Stomach (tissue), 9 donors: Measurements from ENCODE around the gene RANBP17. TPM values are rescaled to one million over a fixed set of nuclear protein-coding genes. Genes with fewer than 3 reads are reported as not detected.

Source experiments
- DNase-seq, 2 donors: peaks; one replicate each; pipeline versions ENCODE4 v3.0.0 to v3.0.0-alpha.2; 2013 to 2019
- H3K27ac ChIP-seq, 5 donors: fragments of 200-600 bp in 4 of 5; sonication (generic) in 4 of 5; one replicate each; pipeline ENCODE4 v1.5.1; 2013 to 2019; ENCODE audit warnings: mild to moderate bottlenecking in 1 of 5, moderate library complexity in 1 of 5
- H3K27me3 ChIP-seq, 3 donors: fragments of 200-600 bp; sonication (generic); one replicate each; pipeline ENCODE4 v1.5.1; 2017 to 2019; ENCODE audit warnings: mixed run types in 1 of 3
- H3K36me3 ChIP-seq, 4 donors: fragments of 200-600 bp; sonication (generic); 1 replicate in 3 of 4; 2 replicates in 1 of 4; pipeline ENCODE4 v1.5.1; 2016 to 2019
- H3K4me1 ChIP-seq, 4 donors: fragments of 200-600 bp; sonication (generic); one replicate each; pipeline ENCODE4 v1.5.1; 2016 to 2019
- H3K4me3 ChIP-seq, 4 donors: fragments of 200-600 bp; sonication (generic) in 3 of 4; one replicate each; pipeline ENCODE4 v1.5.1; 2016 to 2019; ENCODE audit warnings: mild to moderate bottlenecking in 1 of 4
- H3K9me3 ChIP-seq, 4 donors: fragments of 200-600 bp; sonication (generic); one replicate each; pipeline ENCODE4 v1.5.1; 2016 to 2019
- CTCF ChIP-seq, 7 experiments: fragments of 450-650 bp in 4 of 7; fragments of 200-600 bp in 3 of 7; sonication (generic) in 3 of 7; IDR thresholded peaks; one replicate each; pipeline ENCODE4 v1.5.1; 2016 to 2019; ENCODE audit warnings: antibody characterized with exemption in 7 of 7, control low read depth in 2 of 7, mild to moderate bottlenecking in 1 of 7
- EP300 ChIP-seq: sonication (generic); formaldehyde crosslinking; IDR thresholded peaks from one replicate; pipeline ENCODE4 v1.6.1; 2017; ENCODE audit warnings: antibody characterized with exemption
- POLR2A ChIP-seq, 4 donors: fragments of 450-650 bp; IDR thresholded peaks; one replicate each; pipeline ENCODE4 v1.6.1; 2016; ENCODE audit warnings: antibody characterized with exemption in 4 of 4, control low read depth in 2 of 4, mild to moderate bottlenecking in 1 of 4, moderate library complexity in 1 of 4
- POLR2AphosphoS5 ChIP-seq, 3 donors: sonication (generic); formaldehyde crosslinking; IDR thresholded peaks; one replicate each; pipeline ENCODE4 v1.6.1; 2016; ENCODE audit warnings: antibody characterized with exemption in 3 of 3
- WGBS, 5 donors: extraction: QIAGEN DNeasy Blood & Tissue Kit in 3 of 5; methylation state at CpG; one replicate each; pipeline versions ENCODE4 v1.1.5 to v1.1.7; 2013 to 2018; 5-methylcytosine and 5-hydroxymethylcytosine counted together
- intact Hi-C: fragments of 100-400 bp; cut with DNase I; formaldehyde crosslinking; loops from one replicate; pipeline ENCODE4 v1.15.1; 2023; ENCODE audit warnings: low total_unique reads
- polyA plus RNA-seq, 3 donors: library from polyadenylated mRNA; stranded (reverse); fragments of 200-250 nt; gene quantifications; one replicate each; pipeline ENCODE4 v1.2.3, GENCODE V29; 2013
- small RNA-seq, 4 donors: library from RNA; depleted of rRNA; stranded (forward); fragments of <200 nt; gene quantifications; one replicate each; pipeline ENCODE3, GENCODE V24; 2016
- total RNA-seq, 5 donors: library from RNA; depleted of rRNA; stranded (reverse); fragments of >200 nt; gene quantifications; one replicate each; pipeline versions ENCODE4 v1.1.0 to v1.2.3, GENCODE V29; 2014 to 2016
- donor health status: healthy with polysubstance abuse.
- donor health status: Bipolar disorder and iron deficiency.
- donor health status: healthy.

RANBP17 gene
- total and polyA plus RNA-seq, 8 donors, result 1.4 to 75.6 (median 10.5) TPM

- TF ChIP-seq CTCF (IDR thresholded peaks at IDR 0.05), result peak in 5 of 7 experiments; percentile 32 to 45 (median 35)
- TF ChIP-seq POLR2AphosphoS5 (IDR thresholded peaks at IDR 0.05), result no peak
- Histone ChIP-seq H3K4me3 (no peak overlapping the region), H3K9me3 (no peaks in the 10 kb centered on the region), H3K27ac (no peak overlapping the region), H3K27me3 (peaks cover 0 to 42% (median 0%) of the 10 kb centered on the region in 3 donors), H3K36me3 (no peaks in the 10 kb centered on the region), H3K4me1 (peaks cover 0 to 9% (median 4%) of the 10 kb centered on the region in 4 donors)
- WGBS, 5 donors, result 51 to 60% (median 55%) methylated on average over 17 of the region's 17 CpGs
- peak; percentile 40 to 81 for DNase-seq
- intact Hi-C loops, result no loop called here
Measured at GRCh38 chr5:171342362-171343111, 480.7 kb downstream of the RANBP17 start.

GRCh38 chr5:171344936-171345608 lies 483.3 kb downstream of the RANBP17 start:
- no peaks in the 10 kb centered on the region for H3K36me3 ChIP-seq
- DNase-seq, result no peak
- 89 to 98% (median 95%) methylated on average over 19 of the region's 19 CpGs for WGBS, 5 donors
- TF ChIP-seq EP300, result no peak
- no peak for TF ChIP-seq POLR2A (IDR thresholded peaks at IDR 0.05)
- TF ChIP-seq CTCF (IDR thresholded peaks at IDR 0.05), result no peak
- no peak for TF ChIP-seq POLR2AphosphoS5 (IDR thresholded peaks at IDR 0.05)
- H3K27me3 ChIP-seq, result peaks cover 0 to 24% (median 0%) of the 10 kb centered on the region in 3 donors
- H3K27ac ChIP-seq, result no peak overlapping the region
- no peak overlapping the region for H3K4me3 ChIP-seq
- no peaks in the 10 kb centered on the region for H3K9me3 ChIP-seq
- peaks cover 0 to 8% (median 4%) of the 10 kb centered on the region in 4 donors for H3K4me1 ChIP-seq
- intact Hi-C loops, result no loop called here

Small RNA genes within 50 kb of the gene (small RNA-seq; reads per million reads assigned to genes)
- 0 reads per million in 4 donors for gene AC091980.1

Other genes with a start within 250 kb of the RANBP17 start
- gene GABRP, start 78.3 kb upstream of the RANBP17 start, total RNA-seq, result 1 to 10 TPM in 1 of 5 donors, under 1 TPM in 2, not detected in 2; under 0.01 to 4.5 (median 0.55) TPM
- gene GABRP, start 78.3 kb upstream of the RANBP17 start, polyA plus RNA-seq, result 10 to 100 TPM in 1 of 3 donors, 1 to 10 TPM in 1, under 1 TPM in 1; 0.92 to 31.7 (median 1.2) TPM